COLO829 (cell line): Measurements from ENCODE around the gene SAMD15.
"Not testable (repeated sequence)": the region's sequence is repeated elsewhere in the genome, so short reads cannot be mapped to it uniquely, and the experiment has no call there.

Source experiments
- DNase-seq: peaks from one replicate; pipeline ENCODE4 v3.0.0; 2012; ENCODE audit warnings: low spot score

SAMD15 gene

GRCh38 chr14:77376771-77377501 lies at the start of gene SAMD15, which contains the start of gene TMED8:
Gene SAMD15 (plus strand): TSS chr14:77377379. CDS start chr14:77377419, 40 bp downstream.
Gene TMED8 (minus strand): TSS chr14:77377094. CDS start chr14:77377053, 41 bp downstream.
- DNase-seq, result peak; percentile 83

- no peak for DNase-seq
Observed at GRCh38 chr14:77329872-77330271, 47.3 kb upstream of the SAMD15 start.

- no peak for DNase-seq
Observed at GRCh38 chr14:77335576-77335975, 41.6 kb upstream of the SAMD15 start.

GRCh38 chr14:77337255-77337654 lies 39.9 kb upstream of the SAMD15 start:
- not testable (repeated sequence) for DNase-seq

- DNase-seq, result no peak
Observed at GRCh38 chr14:77337880-77338279, 39.3 kb upstream of the SAMD15 start.

GRCh38 chr14:77338302-77338701 lies 38.9 kb upstream of the SAMD15 start:
- no peak for DNase-seq

GRCh38 chr14:77339407-77339806 lies 37.8 kb upstream of the SAMD15 start:
- DNase-seq, result no peak

- DNase-seq, result no peak
Observed at GRCh38 chr14:77340389-77340788, 36.8 kb upstream of the SAMD15 start.

GRCh38 chr14:77342726-77343397 lies 34.3 kb upstream of the SAMD15 start:
- no peak for DNase-seq

- no peak for DNase-seq
Observed at GRCh38 chr14:77343662-77344061, 33.5 kb upstream of the SAMD15 start.

- no peak for DNase-seq
Observed at GRCh38 chr14:77344377-77344996, 32.7 kb upstream of the SAMD15 start.

GRCh38 chr14:77346495-77346894 lies 30.7 kb upstream of the SAMD15 start:
- DNase-seq, result no peak

GRCh38 chr14:77347751-77348150 lies 29.4 kb upstream of the SAMD15 start:
- DNase-seq, result no peak

- peak; percentile 75 for DNase-seq
Observed at GRCh38 chr14:77353469-77354141, 23.6 kb upstream of the SAMD15 start.

GRCh38 chr14:77355811-77356210 lies 21.4 kb upstream of the SAMD15 start:
- peak; percentile 80 for DNase-seq

GRCh38 chr14:77356899-77357298 lies 20.3 kb upstream of the SAMD15 start:
- DNase-seq, result no peak

GRCh38 chr14:77359626-77360025 lies 17.6 kb upstream of the SAMD15 start:
- DNase-seq, result no peak

GRCh38 chr14:77364146-77364545 lies 13.0 kb upstream of the SAMD15 start:
- DNase-seq, result no peak

GRCh38 chr14:77369285-77369684 lies 7.9 kb upstream of the SAMD15 start:
- DNase-seq, result no peak

- no peak for DNase-seq
Observed at GRCh38 chr14:77372304-77372841, 4.8 kb upstream of the SAMD15 start.

GRCh38 chr14:77375164-77375950 lies 1.8 kb upstream of the SAMD15 start:
- no peak for DNase-seq
